Measurements from ENCODE around the gene LAMB1.

DNA sequence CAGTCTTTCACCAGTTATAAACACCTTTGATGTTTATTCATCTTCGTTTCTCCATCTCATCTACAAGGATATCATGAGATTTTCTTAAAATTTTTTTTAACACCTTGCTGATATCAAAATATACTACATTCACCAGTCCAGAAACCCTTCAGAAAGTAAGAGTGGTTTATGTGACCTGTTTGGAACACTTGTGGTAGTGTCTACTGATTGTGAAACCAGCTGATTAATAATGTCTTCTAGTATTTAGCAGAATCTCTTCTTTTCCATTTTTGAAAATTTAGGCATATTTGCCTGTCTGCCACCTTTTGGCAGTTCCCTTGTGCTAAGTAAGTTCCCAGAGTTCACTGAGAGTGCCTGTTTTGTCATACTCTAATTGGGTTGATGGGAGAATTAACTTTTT is 93.5 kb downstream of the LAMB1 start:
- TF ChIP-seq, protein P1, sequence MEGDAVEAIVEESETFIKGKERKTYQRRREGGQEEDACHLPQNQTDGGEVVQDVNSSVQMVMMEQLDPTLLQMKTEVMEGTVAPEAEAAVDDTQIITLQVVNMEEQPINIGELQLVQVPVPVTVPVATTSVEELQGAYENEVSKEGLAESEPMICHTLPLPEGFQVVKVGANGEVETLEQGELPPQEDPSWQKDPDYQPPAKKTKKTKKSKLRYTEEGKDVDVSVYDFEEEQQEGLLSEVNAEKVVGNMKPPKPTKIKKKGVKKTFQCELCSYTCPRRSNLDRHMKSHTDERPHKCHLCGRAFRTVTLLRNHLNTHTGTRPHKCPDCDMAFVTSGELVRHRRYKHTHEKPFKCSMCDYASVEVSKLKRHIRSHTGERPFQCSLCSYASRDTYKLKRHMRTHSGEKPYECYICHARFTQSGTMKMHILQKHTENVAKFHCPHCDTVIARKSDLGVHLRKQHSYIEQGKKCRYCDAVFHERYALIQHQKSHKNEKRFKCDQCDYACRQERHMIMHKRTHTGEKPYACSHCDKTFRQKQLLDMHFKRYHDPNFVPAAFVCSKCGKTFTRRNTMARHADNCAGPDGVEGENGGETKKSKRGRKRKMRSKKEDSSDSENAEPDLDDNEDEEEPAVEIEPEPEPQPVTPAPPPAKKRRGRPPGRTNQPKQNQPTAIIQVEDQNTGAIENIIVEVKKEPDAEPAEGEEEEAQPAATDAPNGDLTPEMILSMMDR (IDR thresholded peaks at IDR 0.05 in 2 of 3, conservative IDR thresholded peaks at IDR 0.05 in 1 of 3; ENCODE audit: borderline replicate concordance in 1 of 3, insufficient read depth in 1 of 3, low read depth in 2 of 3, low read length in 2 of 3): no peak
- TF ChIP-seq RAD21 (IDR thresholded peaks at IDR 0.05; ENCODE audit: low read depth): no peak
- TF ChIP-seq SIN3A (IDR thresholded peaks at IDR 0.05; ENCODE audit: low read depth): no peak
- no peak for TF ChIP-seq POLR2A (IDR thresholded peaks at IDR 0.05; ENCODE audit: borderline replicate concordance, extremely low read depth, insufficient read depth, insufficient read length)
- TF ChIP-seq EZH2 (IDR thresholded peaks at IDR 0.05): no peak

Measured in HCT116 (cell line).